HTR-8/SVneo (cell line): ENCODE results near the gene WDR81.
"Not testable (repeated sequence)": the region's sequence is repeated elsewhere in the genome, so short reads cannot be mapped to it uniquely, and the experiment has no call there.

ENCODE experiments used
- DNase-seq: peaks from one replicate; pipeline ENCODE4 v3.0.0; 2011; ENCODE audit warnings: low spot score, mixed read lengths; ENCODE audit not compliant: insufficient read length
- FAIRE-seq: peaks from 2 replicates; lab custom pipeline; 2011; peaks lifted over from hg19 to GRCh38; lab: Jason Lieb, UNC

The WDR81 gene

DNA sequence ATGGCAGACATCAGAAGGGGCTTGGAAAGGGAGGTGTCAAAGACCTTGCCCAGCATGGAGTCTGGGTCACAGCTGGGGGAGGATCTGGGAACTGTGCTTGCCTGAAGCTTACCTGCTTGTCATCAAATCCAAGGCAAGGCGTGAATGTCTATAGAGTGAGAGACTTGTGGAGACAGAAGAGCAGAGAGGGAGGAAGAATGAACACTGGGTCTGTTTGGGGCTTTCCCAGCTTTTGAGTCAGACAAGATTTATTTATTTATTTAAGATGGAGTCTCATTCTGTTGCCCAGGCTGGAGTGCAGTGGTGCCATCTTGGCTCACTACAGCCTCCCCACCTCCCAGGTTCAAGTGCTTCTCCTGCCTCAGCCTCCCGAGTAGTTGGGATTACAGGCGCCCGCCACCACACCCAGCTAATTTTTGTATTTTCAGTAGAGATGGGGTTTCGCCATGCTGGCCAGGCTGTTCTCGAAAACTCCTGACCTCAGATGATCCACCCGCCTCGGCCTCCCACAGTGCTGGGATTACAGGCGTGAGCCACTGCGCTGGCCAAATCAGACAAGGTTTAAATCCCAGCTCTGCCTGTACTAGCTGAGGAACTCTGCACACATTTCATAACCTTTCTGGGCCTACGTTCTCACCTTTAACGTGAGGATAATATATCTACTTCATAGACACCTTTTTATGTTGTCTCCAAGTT is 48.6 kb downstream of the WDR81 start:
- not testable (repeated sequence) for DNase-seq, FAIRE-seq

DNA sequence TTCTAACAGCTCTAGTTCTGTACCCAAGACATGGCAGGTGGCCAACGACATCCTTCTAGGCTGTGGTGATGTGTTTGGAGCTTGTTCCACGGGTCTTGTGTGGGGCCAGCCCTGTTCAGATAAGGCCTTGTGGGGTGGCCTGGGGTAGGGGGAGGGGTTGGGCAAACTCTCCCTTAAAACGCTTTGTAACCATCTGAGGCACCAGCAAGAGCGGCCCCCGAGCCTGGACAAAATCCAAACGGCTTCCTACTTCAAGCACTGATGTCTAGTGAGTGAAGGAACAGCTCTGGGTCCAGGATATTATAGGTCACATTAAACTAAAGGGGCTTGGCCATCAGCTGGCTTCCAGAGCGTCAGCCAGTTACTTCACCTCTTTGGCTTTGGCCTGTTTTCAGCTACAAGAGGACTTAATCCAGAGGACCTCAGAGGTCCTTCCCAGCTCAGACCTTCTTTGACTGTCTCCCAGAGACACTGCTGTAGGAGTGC is 49.2 kb downstream of the WDR81 start:
- no peak for FAIRE-seq
- no peak for DNase-seq

- FAIRE-seq (peak; percentile 42), DNase-seq (no peak)
Measured at GRCh38 chr17:1774390-1775176, 50.1 kb downstream of the WDR81 start.

DNA sequence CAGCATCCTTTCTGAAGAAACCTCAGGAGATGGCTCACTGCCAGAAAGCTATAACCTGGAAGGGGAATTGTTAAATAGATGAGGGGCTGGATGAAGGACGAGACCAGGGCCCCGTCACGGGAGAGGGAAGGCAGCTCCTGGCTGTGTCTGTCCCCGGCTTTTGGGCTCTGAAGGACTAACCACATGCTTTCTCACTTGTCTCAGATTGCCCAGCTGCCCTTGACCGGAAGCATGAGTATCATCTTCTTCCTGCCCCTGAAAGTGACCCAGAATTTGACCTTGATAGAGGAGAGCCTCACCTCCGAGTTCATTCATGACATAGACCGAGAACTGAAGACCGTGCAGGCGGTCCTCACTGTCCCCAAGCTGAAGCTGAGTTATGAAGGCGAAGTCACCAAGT is 51.8 kb downstream of the WDR81 start:
- FAIRE-seq: no peak
- no peak for DNase-seq

DNA sequence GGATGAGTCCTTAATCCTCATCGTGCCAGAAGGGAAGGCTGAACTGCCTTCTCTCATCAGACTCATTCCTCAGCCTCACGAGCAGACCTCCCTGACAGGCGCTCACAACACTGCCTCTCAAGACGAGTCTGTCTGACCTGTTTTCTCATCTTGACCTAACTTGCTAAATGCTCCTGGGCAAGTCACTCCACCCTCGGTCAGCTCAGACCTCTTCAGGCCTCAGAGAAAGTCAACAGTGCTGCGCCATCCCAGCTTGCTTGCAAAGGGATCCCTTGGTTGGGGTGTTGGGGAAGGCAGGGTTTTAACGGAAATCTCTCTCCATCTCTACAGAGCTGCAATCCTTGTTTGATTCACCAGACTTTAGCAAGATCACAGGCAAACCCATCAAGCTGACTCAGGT is 52.4 kb downstream of the WDR81 start:
- FAIRE-seq (no peak), DNase-seq (no peak)

GRCh38 chr17:1779571-1780131 is 55.1 kb downstream of the WDR81 start:
- DNase-seq (peak; percentile 91), FAIRE-seq (peak; percentile 75)

DNA sequence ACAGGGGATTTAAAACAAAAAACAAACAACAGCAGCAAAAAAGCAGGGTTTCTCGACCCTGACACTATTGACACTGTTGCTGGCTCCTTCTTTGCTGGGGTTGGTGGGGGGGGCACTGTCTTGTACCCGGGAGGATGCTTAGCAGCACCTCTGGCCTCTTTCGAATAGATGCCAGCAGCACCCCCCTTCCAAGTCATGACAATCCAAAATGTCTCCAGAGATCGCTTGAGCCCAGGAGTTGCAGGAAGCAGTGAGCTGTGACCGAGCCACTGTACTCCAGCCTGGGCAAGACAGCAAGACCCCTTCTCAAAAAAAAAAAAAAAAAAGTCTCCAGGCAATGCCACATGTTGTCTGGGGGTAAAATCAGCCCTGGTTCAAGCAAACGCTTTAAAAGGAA is 57.7 kb downstream of the WDR81 start:
- DNase-seq (no peak), FAIRE-seq (no peak)

DNA sequence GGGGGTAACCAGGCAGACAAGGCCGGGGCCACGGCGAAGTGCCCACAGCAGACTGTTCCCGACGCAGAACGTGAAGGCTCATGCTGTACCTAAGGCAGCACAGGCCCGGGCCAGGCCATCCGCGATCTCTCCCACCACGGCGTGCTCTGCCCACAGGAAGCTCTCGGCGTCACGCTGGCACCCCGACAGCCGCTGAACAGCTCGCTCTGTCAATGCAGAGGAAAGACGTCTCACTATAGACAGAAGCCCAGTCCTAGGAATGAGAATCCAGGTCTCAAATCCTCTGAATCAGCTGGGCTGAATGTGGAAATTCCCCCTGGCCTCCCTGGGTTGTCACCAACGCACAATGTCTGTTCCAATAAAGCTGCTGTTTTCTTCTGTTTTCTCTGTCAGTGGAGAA is 58.8 kb downstream of the WDR81 start:
- FAIRE-seq (no peak), DNase-seq (no peak)

DNA sequence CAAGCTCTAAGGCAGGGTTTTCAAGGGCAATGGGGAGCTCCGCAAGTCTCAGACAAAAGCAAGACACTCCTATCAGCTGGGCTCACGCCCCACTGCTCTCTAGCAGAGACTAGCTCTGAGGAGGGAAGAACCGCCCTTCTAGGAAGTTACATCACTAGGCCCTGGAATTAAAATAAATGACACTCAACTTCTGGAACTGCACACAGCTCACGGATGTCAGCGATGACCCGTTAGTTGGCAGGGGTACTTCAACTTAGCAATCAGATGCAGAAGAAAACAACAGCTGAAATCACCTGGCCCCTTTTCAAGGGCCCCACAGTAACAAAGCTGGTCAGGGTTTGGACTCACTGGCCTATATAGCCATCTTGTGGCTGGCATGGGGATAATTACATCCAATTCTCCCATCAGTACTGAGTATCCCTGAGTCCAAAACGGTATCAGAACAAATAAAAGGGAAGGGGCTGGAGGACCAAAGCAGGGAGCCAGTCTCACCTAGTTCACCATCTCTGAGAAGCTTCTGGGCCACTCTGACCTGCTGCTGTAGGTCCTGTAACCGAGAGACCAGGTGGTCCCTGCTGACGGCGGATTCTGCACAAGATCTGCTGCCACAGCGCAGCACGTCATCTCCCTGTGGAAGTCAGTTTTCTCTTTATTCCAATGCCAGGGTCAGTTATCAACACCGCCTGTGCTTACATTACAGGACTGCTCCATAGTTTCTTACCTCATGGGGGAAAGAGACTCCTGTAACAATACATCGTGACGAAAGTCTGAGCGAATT is 59.5 kb downstream of the WDR81 start:
- DNase-seq (peak; percentile 51), FAIRE-seq (no peak)

DNA sequence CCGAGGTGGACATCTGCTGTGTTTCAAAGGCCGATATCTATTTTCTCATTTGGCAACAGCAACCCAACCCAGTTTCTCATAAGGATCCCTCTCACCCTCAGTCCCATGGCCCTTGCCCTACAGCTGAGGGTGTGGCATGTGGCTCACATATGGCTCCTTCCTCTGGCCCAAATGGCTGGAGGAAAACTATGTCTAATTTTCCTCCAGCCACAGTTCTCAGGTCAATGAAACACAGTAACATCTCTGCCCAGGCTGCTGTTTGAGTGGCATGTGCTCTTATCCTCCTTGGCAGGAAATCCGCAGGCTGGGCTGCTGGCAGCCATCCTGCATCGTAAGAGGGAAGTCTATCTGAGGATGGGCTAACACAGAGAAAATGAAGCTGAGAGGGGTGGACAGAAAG is 61.4 kb downstream of the WDR81 start:
- no peak for DNase-seq
- FAIRE-seq: no peak

DNA sequence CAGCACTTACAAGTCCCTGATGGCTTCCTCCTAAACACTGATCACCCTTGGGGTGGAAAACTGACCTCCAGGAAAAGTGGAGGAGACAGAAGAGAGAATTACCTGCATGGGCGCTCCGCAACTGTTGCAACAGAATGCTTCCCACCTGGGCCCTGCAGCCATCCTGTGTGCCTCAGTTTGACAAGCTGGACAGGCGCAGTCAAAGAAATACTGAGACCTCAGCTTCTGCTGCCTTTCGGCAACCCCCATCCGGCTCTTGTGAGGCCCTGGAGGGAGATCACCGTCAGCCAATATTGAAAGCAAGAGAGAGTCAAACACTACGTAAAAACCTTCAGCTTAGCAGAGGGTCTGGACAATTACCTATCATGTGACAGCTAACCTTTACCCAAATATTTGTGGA is 62.2 kb downstream of the WDR81 start:
- no peak for FAIRE-seq
- DNase-seq: no peak

DNA sequence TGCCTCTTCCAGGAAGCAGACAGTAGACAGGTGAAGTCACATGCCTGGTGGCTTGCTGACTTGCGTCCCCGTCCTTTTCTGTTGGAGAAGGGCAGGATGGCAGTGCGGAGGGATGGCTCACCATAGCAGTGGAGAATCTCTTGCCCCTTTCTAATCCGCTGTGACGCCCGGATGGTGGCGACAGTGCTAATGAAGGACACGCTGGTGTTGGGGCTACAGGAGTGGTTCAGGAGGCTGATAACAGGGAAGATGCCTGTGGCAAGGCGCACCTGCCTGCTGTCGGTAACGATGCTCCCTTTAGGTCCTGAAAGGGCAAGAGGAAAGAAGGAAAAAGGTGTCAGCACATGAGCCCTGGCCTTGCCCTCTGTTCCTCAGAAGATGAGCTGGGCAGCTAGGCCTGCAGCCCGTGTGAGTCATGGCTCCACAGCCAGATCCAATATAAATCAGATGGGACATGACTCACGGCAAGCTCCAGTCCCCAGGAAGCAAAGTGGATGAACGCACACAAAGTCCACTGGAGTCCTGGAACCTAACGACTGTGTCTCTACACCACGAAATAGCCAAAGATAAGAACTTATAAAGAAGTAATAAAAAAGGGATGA is 62.9 kb downstream of the WDR81 start:
- FAIRE-seq (peak; percentile 99), DNase-seq (peak; percentile 98)
